Measurements from ENCODE around the gene FKBP1A.
A peak's percentile ranks its signal among the peaks of the same experiment; 100 is the strongest.

FKBP1A gene

DNA sequence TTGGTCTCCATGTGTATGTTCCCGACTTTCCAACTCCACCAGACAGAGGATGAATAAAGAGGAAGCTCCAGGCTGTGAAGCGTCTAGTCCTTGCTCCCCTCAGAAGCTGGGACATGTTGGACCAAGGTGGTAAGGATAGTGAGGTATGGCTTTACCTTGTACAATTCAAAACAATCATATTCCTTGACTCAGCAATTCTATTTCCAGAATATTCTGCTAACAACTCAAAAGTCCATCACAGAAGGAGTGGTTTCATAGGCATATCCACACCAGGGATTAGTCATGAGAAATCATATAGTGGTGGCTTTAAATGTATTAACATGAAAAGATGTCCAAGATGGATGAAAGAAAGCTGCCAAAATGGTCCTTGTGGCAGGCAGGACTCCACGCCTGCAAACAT is 19.8 kb downstream of the FKBP1A start:
- TF ChIP-seq ZNF521 (tag by site-specific recombination; IDR thresholded peaks at IDR 0.05) (no peak), ZNF701 (tag by site-specific recombination; IDR thresholded peaks at IDR 0.05) (no peak)
- Histone ChIP-seq H3K27ac (ENCODE audit: extremely low read depth, low read depth, low read length) (no peak overlapping the region), H3K36me3 (ENCODE audit: control insufficient read depth in 2 of 2, insufficient read depth in 1 of 2, low read length in 2 of 2) (peaks cover 18 to 62% of the 10 kb centered on the region in 2 experiments)

DNA sequence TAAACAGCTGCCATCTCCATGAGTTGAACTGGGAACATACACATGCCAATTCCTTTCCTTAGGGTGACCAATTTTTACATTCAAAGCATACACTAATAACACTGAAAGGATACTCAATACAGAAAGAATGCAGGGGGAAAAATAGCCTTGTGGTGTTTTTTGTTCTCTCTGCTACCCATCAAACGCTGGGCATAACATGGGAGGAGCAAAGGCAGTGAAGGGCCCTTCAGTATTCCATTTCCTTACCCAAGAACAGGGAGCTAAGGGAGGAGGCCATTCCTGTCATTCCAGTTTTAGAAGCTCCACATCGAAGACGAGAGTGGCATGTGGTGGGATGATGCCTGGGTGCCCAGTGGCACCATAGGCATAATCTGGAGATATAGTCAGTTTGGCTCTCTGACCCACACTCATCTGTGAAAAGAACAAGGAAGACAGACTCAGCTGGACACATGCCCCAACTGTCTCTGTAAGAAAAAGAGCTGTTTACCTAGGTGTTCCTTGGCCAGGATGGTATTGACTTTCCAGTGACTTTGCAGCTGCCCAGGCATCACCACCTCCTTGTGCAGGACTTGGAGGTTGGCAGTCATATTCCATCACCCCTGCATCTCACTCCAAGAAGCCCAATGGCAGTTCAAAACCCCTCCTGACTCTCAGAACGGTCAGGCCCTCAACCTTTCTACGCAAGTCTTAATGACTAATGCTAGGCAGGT is 20.9 kb downstream of the FKBP1A start:
- Histone ChIP-seq H3K9me3 (ENCODE audit: control insufficient read depth, insufficient read depth, low read depth, low read length) (no peaks in the 10 kb centered on the region), H3K4me1 (ENCODE audit: control insufficient read depth, insufficient read depth, low read length) (peaks cover 24% of the 10 kb centered on the region), H3K4me3 (ENCODE audit: low read depth, low read length) (no peak overlapping the region), H3K27ac (ENCODE audit: extremely low read depth, low read depth, low read length) (no peak overlapping the region), H3K36me3 (ENCODE audit: control insufficient read depth in 2 of 2, insufficient read depth in 1 of 2, low read length in 2 of 2) (peaks cover 21 to 72% of the 10 kb centered on the region in 2 experiments)
- CTCF ChIA-PET, result interaction anchor here (0.6 to 1.5 kb wide), 4 partner anchors 67 to 424 kb away, joined by 3 to 4 read pairs (median 3); no protein-coding TSS in a partner anchor
- TF ChIP-seq TCF7L2 (IDR thresholded peaks at IDR 0.05; ENCODE audit: borderline replicate concordance, low read depth, low read length), result no peak
- TF ChIP-seq ZNF311 (tag by site-specific recombination; IDR thresholded peaks at IDR 0.05; ENCODE audit: borderline replicate concordance), result no peak
- no peak for TF ChIP-seq ZNF138 (tag by site-specific recombination; IDR thresholded peaks at IDR 0.05; ENCODE audit: borderline replicate concordance)
- TF ChIP-seq, protein P1, sequence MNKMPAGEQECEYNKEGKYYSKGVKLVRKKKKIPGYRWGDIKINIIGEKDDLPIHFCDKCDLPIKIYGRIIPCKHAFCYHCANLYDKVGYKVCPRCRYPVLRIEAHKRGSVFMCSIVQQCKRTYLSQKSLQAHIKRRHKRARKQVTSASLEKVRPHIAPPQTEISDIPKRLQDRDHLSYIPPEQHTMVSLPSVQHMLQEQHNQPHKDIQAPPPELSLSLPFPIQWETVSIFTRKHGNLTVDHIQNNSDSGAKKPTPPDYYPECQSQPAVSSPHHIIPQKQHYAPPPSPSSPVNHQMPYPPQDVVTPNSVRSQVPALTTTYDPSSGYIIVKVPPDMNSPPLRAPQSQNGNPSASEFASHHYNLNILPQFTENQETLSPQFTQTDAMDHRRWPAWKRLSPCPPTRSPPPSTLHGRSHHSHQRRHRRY (tag by site-specific recombination; IDR thresholded peaks at IDR 0.05), result no peak
- TF ChIP-seq ZIC2 (tag by site-specific recombination; IDR thresholded peaks at IDR 0.05), result no peak
- TF ChIP-seq ZNF600 (tag by site-specific recombination; IDR thresholded peaks at IDR 0.05), result peak; percentile 45; the same call in 1 of the 2 replicates
- POLR2A ChIA-PET, result no interaction called here

More for the DNA sequence above, 19.8 kb downstream of the FKBP1A start:
- H3K4me1 ChIP-seq (ENCODE audit: control insufficient read depth, insufficient read depth, low read length), result peaks cover 33% of the 10 kb centered on the region
- ChIA-PET CTCF (interaction anchor here (0.6 kb wide), 1 partner anchor 104 kb away, joined by 3 read pairs; no protein-coding TSS in a partner anchor), POLR2A (no interaction called here)
- H3K9me3 ChIP-seq (ENCODE audit: control insufficient read depth, insufficient read depth, low read depth, low read length), result no peaks in the 10 kb centered on the region
- no peak overlapping the region for H3K4me3 ChIP-seq (ENCODE audit: low read depth, low read length)

DNA sequence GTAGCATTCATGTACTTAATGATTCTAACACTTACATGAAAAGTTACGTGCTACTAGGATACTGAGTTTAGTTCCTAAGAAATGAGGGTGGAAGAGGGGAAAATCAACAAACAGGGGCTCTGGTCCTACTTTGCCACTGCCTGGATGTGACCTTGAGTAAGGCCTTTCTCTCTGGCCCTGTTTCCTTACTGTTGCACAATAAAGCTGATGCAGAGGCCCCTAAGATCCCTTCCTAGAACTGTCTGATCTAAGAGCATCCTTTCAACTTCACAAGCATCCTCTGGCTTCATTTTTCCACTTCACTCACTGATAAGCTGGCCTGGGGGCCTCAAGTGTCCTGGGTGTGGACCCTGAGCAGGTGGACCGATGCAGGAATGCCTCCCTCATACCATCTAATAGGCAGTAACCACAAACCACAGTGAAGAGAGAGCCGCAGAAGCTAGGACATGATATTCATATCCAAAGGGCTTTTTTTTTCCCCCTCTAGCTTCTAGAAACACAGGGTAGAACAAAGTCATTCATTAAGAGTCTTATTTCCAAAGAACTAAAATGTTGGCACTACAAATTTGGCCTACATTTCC is 21.6 kb downstream of the FKBP1A start:
- H3K27ac ChIP-seq (ENCODE audit: extremely low read depth, low read depth, low read length), result no peak overlapping the region
- ChIA-PET POLR2A (no interaction called here), CTCF (interaction anchor here (0.6 to 1.5 kb wide), 4 partner anchors 67 to 138 kb away, joined by 3 to 4 read pairs (median 3); no protein-coding TSS in a partner anchor)
- no peak overlapping the region for H3K4me3 ChIP-seq (ENCODE audit: low read depth, low read length)
- peaks cover 21 to 72% of the 10 kb centered on the region in 2 experiments for H3K36me3 ChIP-seq (ENCODE audit: control insufficient read depth in 2 of 2, insufficient read depth in 1 of 2, low read length in 2 of 2)
- H3K4me1 ChIP-seq (ENCODE audit: control insufficient read depth, insufficient read depth, low read length), result peaks cover 19% of the 10 kb centered on the region
- H3K9me3 ChIP-seq (ENCODE audit: control insufficient read depth, insufficient read depth, low read depth, low read length), result no peaks in the 10 kb centered on the region
- TF ChIP-seq ZNF223 (tag by site-specific recombination; IDR thresholded peaks at IDR 0.05) (no peak), ZNF423 (tag by site-specific recombination; IDR thresholded peaks at IDR 0.05) (no peak), ZNF24 (tag by site-specific recombination; IDR thresholded peaks at IDR 0.05) (no peak), ZNF777 (tag by site-specific recombination; IDR thresholded peaks at IDR 0.05; ENCODE audit: borderline replicate concordance) (no peak), ZNF146 (tag by site-specific recombination; IDR thresholded peaks at IDR 0.05) (no peak), ZNF404 (tag by site-specific recombination; IDR thresholded peaks at IDR 0.05) (no peak), ZNF248 (tag by site-specific recombination; IDR thresholded peaks at IDR 0.05) (no peak), ZNF132 (tag by site-specific recombination; IDR thresholded peaks at IDR 0.05; ENCODE audit: borderline replicate concordance) (no peak), KLF8 (tag by site-specific recombination; IDR thresholded peaks at IDR 0.05) (no peak)
- TF ChIP-seq, protein P2, sequence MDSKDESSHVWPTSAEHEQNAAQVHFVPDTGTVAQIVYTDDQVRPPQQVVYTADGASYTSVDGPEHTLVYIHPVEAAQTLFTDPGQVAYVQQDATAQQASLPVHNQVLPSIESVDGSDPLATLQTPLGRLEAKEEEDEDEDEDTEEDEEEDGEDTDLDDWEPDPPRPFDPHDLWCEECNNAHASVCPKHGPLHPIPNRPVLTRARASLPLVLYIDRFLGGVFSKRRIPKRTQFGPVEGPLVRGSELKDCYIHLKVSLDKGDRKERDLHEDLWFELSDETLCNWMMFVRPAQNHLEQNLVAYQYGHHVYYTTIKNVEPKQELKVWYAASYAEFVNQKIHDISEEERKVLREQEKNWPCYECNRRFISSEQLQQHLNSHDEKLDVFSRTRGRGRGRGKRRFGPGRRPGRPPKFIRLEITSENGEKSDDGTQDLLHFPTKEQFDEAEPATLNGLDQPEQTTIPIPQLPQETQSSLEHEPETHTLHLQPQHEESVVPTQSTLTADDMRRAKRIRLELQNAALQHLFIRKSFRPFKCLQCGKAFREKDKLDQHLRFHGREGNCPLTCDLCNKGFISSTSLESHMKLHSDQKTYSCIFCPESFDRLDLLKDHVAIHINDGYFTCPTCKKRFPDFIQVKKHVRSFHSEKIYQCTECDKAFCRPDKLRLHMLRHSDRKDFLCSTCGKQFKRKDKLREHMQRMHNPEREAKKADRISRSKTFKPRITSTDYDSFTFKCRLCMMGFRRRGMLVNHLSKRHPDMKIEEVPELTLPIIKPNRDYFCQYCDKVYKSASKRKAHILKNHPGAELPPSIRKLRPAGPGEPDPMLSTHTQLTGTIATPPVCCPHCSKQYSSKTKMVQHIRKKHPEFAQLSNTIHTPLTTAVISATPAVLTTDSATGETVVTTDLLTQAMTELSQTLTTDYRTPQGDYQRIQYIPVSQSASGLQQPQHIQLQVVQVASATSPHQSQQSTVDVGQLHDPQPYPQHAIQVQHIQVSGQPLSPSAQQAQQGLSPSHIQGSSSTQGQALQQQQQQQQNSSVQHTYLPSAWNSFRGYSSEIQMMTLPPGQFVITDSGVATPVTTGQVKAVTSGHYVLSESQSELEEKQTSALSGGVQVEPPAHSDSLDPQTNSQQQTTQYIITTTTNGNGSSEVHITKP (tag by site-specific recombination; IDR thresholded peaks at IDR 0.05), result no peak
- TF ChIP-seq, protein P3, sequence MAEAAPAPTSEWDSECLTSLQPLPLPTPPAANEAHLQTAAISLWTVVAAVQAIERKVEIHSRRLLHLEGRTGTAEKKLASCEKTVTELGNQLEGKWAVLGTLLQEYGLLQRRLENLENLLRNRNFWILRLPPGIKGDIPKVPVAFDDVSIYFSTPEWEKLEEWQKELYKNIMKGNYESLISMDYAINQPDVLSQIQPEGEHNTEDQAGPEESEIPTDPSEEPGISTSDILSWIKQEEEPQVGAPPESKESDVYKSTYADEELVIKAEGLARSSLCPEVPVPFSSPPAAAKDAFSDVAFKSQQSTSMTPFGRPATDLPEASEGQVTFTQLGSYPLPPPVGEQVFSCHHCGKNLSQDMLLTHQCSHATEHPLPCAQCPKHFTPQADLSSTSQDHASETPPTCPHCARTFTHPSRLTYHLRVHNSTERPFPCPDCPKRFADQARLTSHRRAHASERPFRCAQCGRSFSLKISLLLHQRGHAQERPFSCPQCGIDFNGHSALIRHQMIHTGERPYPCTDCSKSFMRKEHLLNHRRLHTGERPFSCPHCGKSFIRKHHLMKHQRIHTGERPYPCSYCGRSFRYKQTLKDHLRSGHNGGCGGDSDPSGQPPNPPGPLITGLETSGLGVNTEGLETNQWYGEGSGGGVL (tag by site-specific recombination; IDR thresholded peaks at IDR 0.05), result no peak
- TF ChIP-seq, protein P4, sequence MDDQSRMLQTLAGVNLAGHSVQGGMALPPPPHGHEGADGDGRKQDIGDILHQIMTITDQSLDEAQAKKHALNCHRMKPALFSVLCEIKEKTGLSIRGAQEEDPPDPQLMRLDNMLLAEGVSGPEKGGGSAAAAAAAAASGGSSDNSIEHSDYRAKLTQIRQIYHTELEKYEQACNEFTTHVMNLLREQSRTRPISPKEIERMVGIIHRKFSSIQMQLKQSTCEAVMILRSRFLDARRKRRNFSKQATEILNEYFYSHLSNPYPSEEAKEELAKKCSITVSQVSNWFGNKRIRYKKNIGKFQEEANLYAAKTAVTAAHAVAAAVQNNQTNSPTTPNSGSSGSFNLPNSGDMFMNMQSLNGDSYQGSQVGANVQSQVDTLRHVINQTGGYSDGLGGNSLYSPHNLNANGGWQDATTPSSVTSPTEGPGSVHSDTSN (CRISPR knock-in tag; IDR thresholded peaks at IDR 0.05), result no peak
- TF ChIP-seq, protein P5, sequence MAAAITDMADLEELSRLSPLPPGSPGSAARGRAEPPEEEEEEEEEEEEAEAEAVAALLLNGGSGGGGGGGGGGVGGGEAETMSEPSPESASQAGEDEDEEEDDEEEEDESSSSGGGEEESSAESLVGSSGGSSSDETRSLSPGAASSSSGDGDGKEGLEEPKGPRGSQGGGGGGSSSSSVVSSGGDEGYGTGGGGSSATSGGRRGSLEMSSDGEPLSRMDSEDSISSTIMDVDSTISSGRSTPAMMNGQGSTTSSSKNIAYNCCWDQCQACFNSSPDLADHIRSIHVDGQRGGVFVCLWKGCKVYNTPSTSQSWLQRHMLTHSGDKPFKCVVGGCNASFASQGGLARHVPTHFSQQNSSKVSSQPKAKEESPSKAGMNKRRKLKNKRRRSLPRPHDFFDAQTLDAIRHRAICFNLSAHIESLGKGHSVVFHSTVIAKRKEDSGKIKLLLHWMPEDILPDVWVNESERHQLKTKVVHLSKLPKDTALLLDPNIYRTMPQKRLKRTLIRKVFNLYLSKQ (tag by site-specific recombination; IDR thresholded peaks at IDR 0.05; ENCODE audit: borderline replicate concordance), result no peak
